Measurements from ENCODE around the gene TMEM138.

DNA sequence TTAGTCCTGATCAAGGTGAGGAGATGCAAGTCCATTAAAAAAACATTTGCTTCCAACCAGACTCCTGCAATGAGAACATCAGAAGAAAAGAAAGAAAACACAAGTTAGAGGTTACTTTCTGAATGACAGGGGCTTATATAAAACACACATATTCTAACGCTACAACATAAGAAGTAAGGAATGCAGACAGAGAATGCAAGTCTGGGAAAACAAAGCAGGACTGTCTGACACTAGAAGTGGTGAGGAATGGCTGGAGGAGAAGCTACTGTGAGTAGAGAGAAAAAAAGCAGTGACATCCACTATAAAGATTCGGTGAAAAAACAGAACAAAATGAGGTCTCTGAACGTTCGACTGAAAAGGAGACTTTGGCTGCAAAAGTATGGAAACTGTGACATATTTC lies 42.5 kb downstream of the TMEM138 start:
- no peak for TF ChIP-seq POLR2AphosphoS5 (IDR thresholded peaks at IDR 0.05; ENCODE audit: insufficient read depth in 1 of 2, low read depth in 1 of 2)
- TF ChIP-seq, protein P1, sequence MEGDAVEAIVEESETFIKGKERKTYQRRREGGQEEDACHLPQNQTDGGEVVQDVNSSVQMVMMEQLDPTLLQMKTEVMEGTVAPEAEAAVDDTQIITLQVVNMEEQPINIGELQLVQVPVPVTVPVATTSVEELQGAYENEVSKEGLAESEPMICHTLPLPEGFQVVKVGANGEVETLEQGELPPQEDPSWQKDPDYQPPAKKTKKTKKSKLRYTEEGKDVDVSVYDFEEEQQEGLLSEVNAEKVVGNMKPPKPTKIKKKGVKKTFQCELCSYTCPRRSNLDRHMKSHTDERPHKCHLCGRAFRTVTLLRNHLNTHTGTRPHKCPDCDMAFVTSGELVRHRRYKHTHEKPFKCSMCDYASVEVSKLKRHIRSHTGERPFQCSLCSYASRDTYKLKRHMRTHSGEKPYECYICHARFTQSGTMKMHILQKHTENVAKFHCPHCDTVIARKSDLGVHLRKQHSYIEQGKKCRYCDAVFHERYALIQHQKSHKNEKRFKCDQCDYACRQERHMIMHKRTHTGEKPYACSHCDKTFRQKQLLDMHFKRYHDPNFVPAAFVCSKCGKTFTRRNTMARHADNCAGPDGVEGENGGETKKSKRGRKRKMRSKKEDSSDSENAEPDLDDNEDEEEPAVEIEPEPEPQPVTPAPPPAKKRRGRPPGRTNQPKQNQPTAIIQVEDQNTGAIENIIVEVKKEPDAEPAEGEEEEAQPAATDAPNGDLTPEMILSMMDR (IDR thresholded peaks at IDR 0.05) = no peak

All from vagina (tissue), 2 donors.